NCI-H1092 (cell line): ENCODE data around the gene LSM7.
"Not testable (repeated sequence)": the region's sequence is repeated elsewhere in the genome, so short reads cannot be mapped to it uniquely, and the experiment has no call there.

ENCODE experiments used
- DNase-seq: peaks from one replicate; lab custom pipeline; 2025; lab: John Stamatoyannopoulos, UW

The LSM7 gene

DNA sequence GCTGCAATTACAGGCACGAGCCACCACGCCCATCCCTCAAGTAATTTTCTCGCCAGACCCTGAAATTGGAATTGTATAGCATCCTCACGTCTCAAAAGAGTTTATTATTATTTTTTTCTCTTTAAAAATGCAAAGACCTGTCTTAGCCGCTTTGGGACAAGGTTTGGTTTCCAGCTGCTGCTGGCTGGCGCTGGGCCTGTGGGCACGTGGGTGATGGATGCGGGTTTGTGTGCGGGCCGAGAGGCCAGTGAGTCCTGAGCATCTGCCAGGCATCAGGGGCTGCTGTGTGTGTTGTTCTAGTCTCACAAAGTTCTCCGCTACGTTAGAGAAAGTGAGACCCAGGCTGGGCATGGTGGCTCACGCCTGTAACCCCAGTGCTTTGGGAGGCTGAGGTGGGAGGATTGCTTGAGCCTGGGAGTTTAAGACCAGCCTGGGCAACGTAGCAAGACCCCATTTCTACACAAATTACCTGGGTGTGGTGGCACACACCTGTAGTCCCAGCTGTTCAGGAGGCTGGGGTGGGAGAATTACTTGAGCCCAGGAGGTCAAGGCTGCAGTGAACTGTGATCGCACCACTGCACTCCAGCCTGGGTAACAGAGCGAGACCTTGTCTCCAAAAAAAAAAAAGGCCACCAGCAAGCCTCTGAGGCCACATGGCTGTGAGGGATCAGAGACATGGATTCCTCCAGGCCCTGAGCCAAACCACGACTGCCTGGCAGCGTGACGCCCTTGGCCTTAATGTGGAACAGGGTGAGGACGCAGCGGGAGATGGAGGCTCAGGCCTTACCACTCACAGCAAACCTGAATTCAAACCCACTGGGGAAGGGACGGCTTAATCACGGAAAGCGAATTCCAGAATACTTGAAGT is 27.0 kb upstream of the LSM7 start:
- no peak for DNase-seq

- DNase-seq: no peak
Measured at GRCh38 chr19:2354670-2355069, 26.3 kb upstream of the LSM7 start.

DNA sequence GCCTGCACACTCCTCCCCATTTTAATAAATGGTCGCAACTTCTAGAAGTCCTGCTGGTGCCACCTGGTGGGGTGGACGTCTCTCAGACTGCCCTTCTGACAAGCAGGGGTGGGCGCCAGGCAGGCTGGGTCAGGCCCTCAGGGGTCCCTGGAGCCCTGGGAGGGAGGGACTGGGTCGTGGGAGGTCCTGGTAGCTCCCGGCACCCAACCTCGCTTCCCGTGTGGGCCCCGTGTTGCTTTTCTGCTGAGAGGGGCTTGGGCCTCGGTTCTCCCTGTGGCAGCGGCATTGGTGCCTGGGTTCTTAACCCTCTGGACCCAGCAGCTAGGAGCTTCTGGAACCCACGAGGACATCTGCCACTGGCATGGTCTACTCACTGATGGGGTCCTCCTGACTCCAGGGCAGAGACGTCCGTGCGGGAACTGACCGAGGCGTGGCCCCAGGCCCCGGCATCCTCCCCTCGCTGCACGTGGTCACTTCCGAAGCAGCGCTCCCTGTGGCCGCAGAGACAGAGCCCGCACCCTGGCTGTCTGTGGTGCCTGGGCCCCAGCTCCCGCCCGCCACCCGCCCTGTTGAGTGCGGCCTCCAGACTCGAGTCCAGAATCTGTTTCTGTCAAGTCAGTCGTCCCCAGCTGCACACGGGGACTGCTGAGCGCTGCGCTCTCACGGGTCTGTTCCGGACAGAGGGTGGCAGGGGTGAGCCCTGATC is 25.7 kb upstream of the LSM7 start:
- no peak for DNase-seq

DNA sequence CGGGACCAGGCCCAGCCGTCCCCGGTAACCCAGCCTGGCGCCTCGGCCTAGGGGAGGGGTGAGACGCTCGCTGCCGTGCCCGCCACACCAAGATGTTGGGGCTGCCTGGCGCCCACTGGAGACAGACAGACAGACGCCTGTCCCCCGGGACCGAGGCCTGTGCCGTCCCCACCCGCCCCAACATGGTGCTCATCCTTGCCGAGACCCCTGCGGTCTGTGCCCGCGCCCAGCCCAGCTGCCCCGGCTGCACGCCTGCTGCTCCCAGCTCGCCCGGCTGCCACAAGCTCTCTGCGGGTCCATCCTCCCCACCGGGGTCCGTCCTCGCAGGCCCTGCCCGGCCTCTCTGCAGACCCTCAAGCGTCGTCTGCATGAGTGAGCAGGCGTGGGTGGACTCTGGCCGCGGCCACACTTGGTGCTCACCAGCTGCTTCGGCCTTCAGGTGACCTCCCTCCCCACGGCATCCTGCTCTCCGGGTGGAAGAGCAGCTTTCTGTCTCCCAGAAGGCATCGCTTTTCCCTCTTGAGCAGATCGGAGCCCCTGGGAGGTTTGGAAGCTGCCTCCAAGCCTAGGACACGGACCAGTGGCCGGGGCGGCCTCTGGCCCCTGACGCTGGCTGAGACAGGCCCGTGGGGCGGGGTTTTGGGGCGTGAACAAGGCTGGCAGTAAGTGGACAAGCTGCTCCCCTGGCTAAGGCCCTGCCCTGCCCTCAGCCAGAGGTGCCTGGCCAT is 24.9 kb upstream of the LSM7 start:
- DNase-seq: no peak

GRCh38 chr19:2352121-2352520 is 23.7 kb upstream of the LSM7 start:
- DNase-seq: no peak

- DNase-seq: no peak
Measured at GRCh38 chr19:2351591-2351990, 23.2 kb upstream of the LSM7 start.

GRCh38 chr19:2350656-2351055 is 22.3 kb upstream of the LSM7 start:
- DNase-seq: no peak

DNA sequence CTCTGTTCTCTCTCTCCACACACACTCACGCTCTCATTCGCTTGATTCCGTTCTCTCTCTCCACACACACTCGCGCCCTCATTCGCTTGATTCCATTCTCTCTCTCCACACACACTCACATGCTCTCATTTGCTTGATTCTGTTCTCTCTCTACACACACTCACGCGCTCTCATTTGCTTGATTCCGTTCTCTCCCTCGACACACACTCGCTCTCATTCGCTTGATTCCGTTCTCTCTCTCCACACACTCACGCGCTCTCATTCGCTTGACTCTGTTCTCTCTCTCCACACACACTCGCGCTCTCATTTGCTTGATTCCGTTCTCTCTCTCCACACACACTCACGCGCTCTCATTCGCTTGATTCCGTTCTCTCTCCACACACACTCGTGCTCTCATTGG is 21.4 kb upstream of the LSM7 start:
- DNase-seq: not testable (repeated sequence)

GRCh38 chr19:2345794-2346663 is 17.6 kb upstream of the LSM7 start:
- no peak for DNase-seq

DNA sequence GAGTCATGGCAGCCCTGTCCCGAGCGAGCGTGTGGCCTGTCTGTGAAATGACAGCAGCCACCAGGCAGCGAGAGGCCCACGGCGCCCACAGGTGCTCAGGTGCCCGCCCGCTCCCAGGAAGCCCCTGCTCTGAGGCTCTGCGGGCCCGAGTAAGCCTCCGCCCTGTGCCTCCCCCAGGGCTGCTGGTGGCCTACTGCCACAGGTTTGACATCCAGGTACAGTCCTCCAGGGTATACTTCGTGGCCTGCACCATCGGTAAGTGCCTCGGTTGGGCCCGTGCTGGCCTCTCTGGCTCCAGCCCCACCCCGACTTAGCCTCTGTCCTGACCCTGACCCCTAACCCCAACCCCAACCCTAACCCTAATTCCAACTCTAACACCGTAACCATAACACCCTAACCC is 16.7 kb upstream of the LSM7 start:
- DNase-seq: no peak

GRCh38 chr19:2344381-2344870 is 16.0 kb upstream of the LSM7 start:
- no peak for DNase-seq

GRCh38 chr19:2343289-2343982 is 15.1 kb upstream of the LSM7 start:
- no peak for DNase-seq

DNA sequence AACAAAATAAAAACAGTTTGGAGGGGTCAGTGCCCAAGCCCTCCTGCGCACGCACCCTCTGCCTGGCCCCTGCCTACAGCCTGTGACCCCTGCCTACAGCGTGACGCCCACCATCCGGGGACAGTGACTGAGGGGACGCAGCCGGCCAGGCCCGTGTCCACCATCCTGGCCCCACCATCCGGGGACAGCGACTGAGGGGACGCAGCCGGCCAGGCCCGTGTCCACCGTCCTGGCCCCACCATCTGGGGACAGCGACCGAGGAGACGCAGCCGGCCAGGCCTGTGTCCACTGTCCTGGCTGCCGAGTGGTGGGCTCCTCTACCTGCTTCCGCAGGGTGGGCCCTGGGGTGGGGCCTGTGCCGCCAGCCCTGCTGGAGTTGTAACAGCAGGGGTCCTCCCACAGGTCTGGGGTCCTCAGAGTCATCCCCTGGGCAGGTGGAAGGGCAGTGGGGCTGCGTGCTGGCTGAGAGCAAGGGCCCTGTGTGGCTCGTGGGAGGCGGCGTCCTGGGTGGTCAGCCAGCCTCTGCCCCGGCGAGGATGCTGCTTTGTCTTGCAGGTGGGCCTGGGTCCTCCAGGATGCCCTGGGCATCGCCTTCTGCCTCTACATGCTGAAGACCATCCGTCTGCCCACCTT is 14.4 kb upstream of the LSM7 start:
- no peak for DNase-seq

DNA sequence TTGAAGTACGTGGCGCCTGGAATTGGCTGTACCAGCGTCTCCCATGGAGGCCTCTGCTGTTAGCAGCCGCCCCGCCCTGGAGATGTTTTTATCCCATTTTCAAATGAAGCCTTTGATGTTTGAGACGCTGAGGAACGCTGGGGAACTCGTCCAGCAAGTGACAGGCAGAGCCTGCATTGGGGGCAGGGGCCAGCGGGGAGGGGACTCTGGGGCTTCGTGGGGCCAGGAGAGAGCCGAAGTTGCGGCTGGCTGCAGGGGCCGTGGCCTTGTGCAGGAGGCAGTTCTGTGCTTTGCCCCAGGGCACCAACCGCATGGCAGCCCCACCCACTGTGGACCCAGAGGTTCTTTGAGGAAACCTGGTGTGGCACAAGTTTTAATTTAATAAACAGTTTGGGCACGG is 13.6 kb upstream of the LSM7 start:
- DNase-seq: no peak

- DNase-seq: no peak
Measured at GRCh38 chr19:2341244-2341751, 12.9 kb upstream of the LSM7 start.

- no peak for DNase-seq
Measured at GRCh38 chr19:2340496-2341243, 12.3 kb upstream of the LSM7 start.

DNA sequence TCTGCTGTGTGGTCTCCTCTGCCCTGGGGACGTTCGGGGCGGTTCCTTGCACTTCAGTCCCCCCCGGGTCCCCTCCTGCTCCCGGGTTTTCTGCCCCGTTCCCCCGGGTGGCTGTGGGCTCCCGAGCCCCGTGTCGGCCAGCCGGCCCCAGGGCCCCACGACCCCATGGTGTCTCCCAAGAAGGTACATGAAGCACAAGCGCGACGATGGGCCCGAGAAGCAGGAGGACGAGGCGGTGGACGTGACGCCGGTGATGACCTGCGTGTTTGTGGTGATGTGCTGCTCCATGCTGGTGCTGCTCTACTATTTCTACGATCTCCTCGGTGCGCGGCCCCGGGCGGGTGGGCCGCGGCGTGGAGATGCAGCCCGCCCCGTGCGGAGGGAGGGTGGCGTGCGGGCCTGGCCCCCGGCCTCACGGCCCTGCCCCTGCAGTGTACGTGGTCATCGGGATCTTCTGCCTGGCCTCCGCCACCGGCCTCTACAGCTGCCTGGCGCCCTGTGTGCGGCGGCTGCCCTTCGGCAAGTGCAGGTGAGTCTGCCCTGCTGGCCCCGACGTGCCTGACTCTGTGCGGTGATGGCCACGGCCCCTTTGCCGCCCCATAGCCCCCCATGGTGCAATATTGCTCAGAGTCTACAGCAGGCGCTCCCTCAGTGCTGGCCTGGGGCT is 11.4 kb upstream of the LSM7 start:
- no peak for DNase-seq

DNA sequence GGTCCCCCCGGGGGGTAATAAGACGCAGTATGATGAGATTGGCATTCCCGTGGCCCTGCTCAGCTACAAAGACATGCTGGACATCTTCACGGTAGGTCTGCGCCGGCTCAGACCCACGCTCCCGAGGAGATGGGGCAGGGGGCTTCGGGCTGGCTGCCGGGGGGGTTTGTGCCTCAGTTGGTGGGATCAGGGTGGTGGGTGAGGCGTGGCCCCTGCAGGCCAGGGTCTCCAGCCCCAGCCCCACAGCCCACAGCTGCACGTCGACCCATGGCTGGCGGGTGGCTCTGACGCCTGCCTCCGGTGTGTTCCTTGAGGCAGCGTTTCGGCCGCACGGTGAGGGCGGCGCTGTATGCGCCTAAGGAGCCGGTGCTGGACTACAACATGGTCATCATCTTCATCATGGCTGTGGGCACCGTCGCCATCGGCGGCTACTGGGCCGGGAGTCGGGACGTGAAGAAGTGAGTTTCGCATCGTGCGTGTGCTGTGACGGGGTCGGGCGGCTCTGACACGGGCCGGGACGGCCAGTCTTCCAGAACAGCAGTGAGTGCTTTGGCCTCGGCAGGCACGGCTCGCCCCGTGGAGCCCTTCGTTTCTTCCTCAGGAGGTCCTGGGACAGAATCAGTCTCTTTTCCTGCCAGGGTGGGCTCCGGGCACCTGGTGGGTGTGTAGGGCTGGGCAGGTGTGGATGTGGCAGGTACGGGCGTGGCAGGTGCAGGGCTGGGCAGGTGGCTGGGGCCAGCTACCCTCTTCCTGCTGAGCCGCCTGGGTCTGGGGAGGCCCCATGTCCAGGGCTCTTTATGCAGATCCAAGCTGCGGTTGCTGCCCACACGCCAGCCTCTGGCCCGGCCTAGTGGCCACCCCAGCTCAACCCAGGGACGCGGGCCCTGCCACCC is 10.6 kb upstream of the LSM7 start:
- no peak for DNase-seq
